K562 (cell line): Measurements from ENCODE around the gene CEP350. TPM values are rescaled to one million over a fixed set of nuclear protein-coding genes. Genes with fewer than 3 reads are reported as not detected.

Experiments
- ATAC-seq: fragments of 200-7000 bp; cut with Tn5 transposase; 3 replicates; pipeline ENCODE4 v1.9.1; 2020; ENCODE audit warnings: moderate library complexity
- BruUV-seq: library from RNA; stranded (reverse); fragments of 400-500 nt; replicated peaks from 2 replicates; lab custom pipeline; 2021; lab: Mats Ljungman, UMichigan
- CTCF ChIA-PET: fragments of 300-600 bp; formaldehyde crosslinking; extraction: SDS; loops from one replicate; lab custom pipeline; 2021; ENCODE audit warnings: low intra/inter-chr PET ratio; lab: Yijun Ruan, JAX
- POLR2A ChIA-PET: fragments of 300-600, 350-650 bp; sonication (Branson Sonifier 250); formaldehyde crosslinking; extraction: SDS; loops from one replicate; lab custom pipeline; 2021; ENCODE audit warnings: antibody characterized with exemption, inconsistent platforms; lab: Yijun Ruan, JAX
- DNase-seq, 4 experiments: peaks; one replicate each; pipeline versions ENCODE4 v3.0.0 to v3.0.0-alpha.2; 2011 to 2018; ENCODE audit warnings: low spot score in 3 of 4, mixed read lengths in 3 of 4; ENCODE audit errors: extremely low read depth in 1 of 4
- FAIRE-seq: peaks from 2 replicates; lab custom pipeline; 2011; peaks lifted over from hg19 to GRCh38; lab: Jason Lieb, UNC
- H2AFZ ChIP-seq: 2 replicates; pipeline ENCODE4 v1.6.0; 2011; ENCODE audit warnings: low read depth, low read length, control low read depth, inconsistent platforms
- H3K27ac ChIP-seq: fragments of 200-600 bp; 3 replicates; pipeline ENCODE4 v1.8.0; 2011; ENCODE audit warnings: low read depth, mild to moderate bottlenecking, control low read depth, inconsistent platforms, low read length, moderate library complexity, mixed read lengths; ENCODE audit errors: extremely low read depth
- H3K27me3 ChIP-seq, 2 experiments: fragments of 300-600 bp in 1 of 2; 2 replicates in 1 of 2; 3 replicates in 1 of 2; pipeline versions ENCODE4 v1.6.0 to v1.8.0; 2011; ENCODE audit warnings: inconsistent platforms in 2 of 2, low read length in 2 of 2, mild to moderate bottlenecking in 1 of 2, mixed read lengths in 1 of 2, moderate library complexity in 1 of 2; ENCODE audit not compliant: control insufficient read depth in 2 of 2, insufficient read depth in 2 of 2
- H3K36me3 ChIP-seq: fragments of 300-600 bp; 3 replicates; pipeline ENCODE4 v1.8.0; 2011; ENCODE audit warnings: mild to moderate bottlenecking, low read length, inconsistent platforms; ENCODE audit not compliant: control insufficient read depth, insufficient read depth
- H3K4me1 ChIP-seq, 2 experiments: fragments of 200-600 bp in 1 of 2; replicated peaks in 1 of 2; 2 replicates in 1 of 2; 3 replicates in 1 of 2; pipeline versions ENCODE4 v1.5.1 to v1.8.0; 2011; ENCODE audit warnings: inconsistent platforms in 2 of 2, low read length in 2 of 2, mild to moderate bottlenecking in 1 of 2, mixed read lengths in 1 of 2, moderate library complexity in 1 of 2; ENCODE audit not compliant: control insufficient read depth in 2 of 2, insufficient read depth in 2 of 2
- H3K4me2 ChIP-seq: 2 replicates; pipeline ENCODE4 v1.6.1; 2011; ENCODE audit warnings: low read length, control low read depth, inconsistent platforms, mixed read lengths; ENCODE audit not compliant: insufficient read depth
- H3K4me3 ChIP-seq: fragments of 200-600 bp; sonication (generic), shearing (Covaris generic); 2 replicates; pipeline ENCODE4 v1.5.1; 2016; ENCODE audit warnings: control low read depth, inconsistent platforms
- H3K79me2 ChIP-seq: fragments of 200-600 bp; 3 replicates; pipeline ENCODE4 v1.8.0; 2011; ENCODE audit warnings: low read length, inconsistent platforms; ENCODE audit not compliant: control insufficient read depth, insufficient read depth
- H3K9ac ChIP-seq, 2 experiments: 2 replicates each; pipeline versions ENCODE4 v1.6.0 to v1.6.1; 2011; ENCODE audit warnings: low read depth in 2 of 2, low read length in 2 of 2, control low read depth in 1 of 2, inconsistent platforms in 1 of 2, mild to moderate bottlenecking in 1 of 2, mixed read lengths in 1 of 2; ENCODE audit not compliant: insufficient read depth in 1 of 2
- H3K9me1 ChIP-seq: one replicate; pipeline ENCODE4 v1.6.0; 2011; ENCODE audit warnings: inconsistent platforms, mild to moderate bottlenecking, low read length, moderate library complexity; ENCODE audit not compliant: control insufficient read depth, insufficient read depth
- H3K9me3 ChIP-seq: replicated peaks from 2 replicates; pipeline ENCODE4 v1.5.1; 2011; ENCODE audit warnings: low read depth, low read length, inconsistent platforms; ENCODE audit not compliant: control insufficient read depth, insufficient read depth
- H4K20me1 ChIP-seq: replicated peaks from 2 replicates; pipeline ENCODE4 v1.6.1; 2011; ENCODE audit warnings: low read length, inconsistent platforms, mixed read lengths; ENCODE audit not compliant: control insufficient read depth, insufficient read depth
- CREBBP ChIP-seq: IDR thresholded peaks from one replicate; pipeline ENCODE4 v1.6.1; 2012; ENCODE audit warnings: low read depth, mild to moderate bottlenecking, control low read depth, inconsistent platforms, low read length
- ELF1 ChIP-seq: fragments of 200-800 bp; sonication (Bioruptor generic); IDR thresholded peaks from 2 replicates; pipeline ENCODE4 v1.6.1; 2016; ENCODE audit warnings: missing genetic modification characterization, missing compliant biosample characterization
- ELF4 ChIP-seq: fragments of 450-650 bp; formaldehyde crosslinking; IDR thresholded peaks from 2 replicates; pipeline ENCODE4 v1.4.0; 2022; ENCODE audit warnings: missing genetic modification characterization
- ETV5 ChIP-seq: sonication (generic); formaldehyde crosslinking; IDR thresholded peaks from 2 replicates; pipeline ENCODE4 v1.4.0; 2020; ENCODE audit warnings: low read depth, mild to moderate bottlenecking, missing genetic modification reagents
- LARP7 ChIP-seq: fragments of 450-650 bp; IDR thresholded peaks from 2 replicates; pipeline ENCODE4 v1.6.1; 2016
- NUFIP1 ChIP-seq: fragments of 450-650 bp; IDR thresholded peaks from 2 replicates; pipeline ENCODE4 v1.6.1; 2018; ENCODE audit not compliant: partially characterized antibody
- PCBP1 ChIP-seq: fragments of 200-400 bp; formaldehyde crosslinking; IDR thresholded peaks from 2 replicates; pipeline ENCODE4 v1.6.1; 2018; ENCODE audit warnings: mild to moderate bottlenecking, low read depth, low read length; ENCODE audit not compliant: poor library complexity, severe bottlenecking
- TCF7 ChIP-seq: sonication (generic); IDR thresholded peaks from 2 replicates; pipeline ENCODE4 v1.6.1; 2016; ENCODE audit warnings: antibody characterized with exemption, borderline replicate concordance
- ZNF143 ChIP-seq: sonication (generic); formaldehyde crosslinking; IDR thresholded peaks from 2 replicates; pipeline ENCODE4 v1.9.0; 2022; ENCODE audit warnings: mild to moderate bottlenecking, missing genetic modification reagents
- ZNF263 ChIP-seq: sonication (generic); formaldehyde crosslinking; IDR thresholded peaks from 2 replicates; pipeline ENCODE4 v1.8.0; 2022; ENCODE audit warnings: mild to moderate bottlenecking, missing genetic modification reagents, borderline replicate concordance
- ZNF699 ChIP-seq: fragments of 250-450 bp; sonication (Bioruptor Pico); IDR thresholded peaks from 2 replicates; pipeline ENCODE4 v1.8.0; 2021; ENCODE audit warnings: mild to moderate bottlenecking, moderate library complexity; ENCODE audit not compliant: insufficient replicate concordance
- WGBS: fragments of 100-300 bp; shearing (Covaris generic); methylation state at CpG from one replicate; pipeline ENCODE4 v1.1.6; 2016; ENCODE audit warnings: low coverage, mixed read lengths; ENCODE audit not compliant: insufficient coverage; ENCODE audit errors: missing lambda C conversion rate; 5-methylcytosine and 5-hydroxymethylcytosine counted together
- in situ Hi-C: fragments of 300-500 bp; cut with MboI; formaldehyde crosslinking; loops from 4 replicates; pipeline ENCODE4 v1.15.0; 2018; ENCODE audit warnings: inconsistent platforms, mixed read lengths
- intact Hi-C: fragments of 100-400 bp; cut with micrococcal nuclease; formaldehyde crosslinking; loops from 2 replicates; pipeline ENCODE4 v1.14.2; 2022
- polyA plus RNA-seq, 8 experiments: library from polyadenylated mRNA; depleted of rRNA in 4 of 8; stranded (reverse) in 5 of 8; unstranded in 3 of 8; fragments of >200 nt; fragmentation: Nextera tagmentation in 2 of 8; fragmentation: Illumina TruSeq in 1 of 8; extraction: Ambion mirVana in 2 of 8; extraction: Trizol in 1 of 8; gene quantifications; 2 replicates each; pipeline versions ENCODE4 v1.2.1 to v1.2.3, GENCODE V29; 2011 to 2014; ENCODE audit warnings: inconsistent platforms in 1 of 8, missing spikeins in 1 of 8
- total RNA-seq, 7 experiments: library from RNA; depleted of rRNA in 6 of 7; stranded (reverse); fragments of >200 nt in 6 of 7; fragmentation: Illumina TruSeq in 2 of 7; extraction: Trizol in 2 of 7; gene quantifications; 2 replicates each; pipeline versions ENCODE4 v1.2.1 to v1.2.3, GENCODE V29; 2011 to 2021; ENCODE audit warnings: low replicate concordance in 1 of 7
- TF ChIP-seq, protein P1 (sequence below): sonication (generic); formaldehyde crosslinking; IDR thresholded peaks from 2 replicates; pipeline ENCODE4 v1.5.0; 2020; ENCODE audit warnings: missing genetic modification reagents
- TF ChIP-seq, protein P2 (sequence below): IDR thresholded peaks from 3 replicates; pipeline ENCODE4 v1.6.1; 2011; ENCODE audit warnings: borderline replicate concordance, mild to moderate bottlenecking, moderate library complexity; ENCODE audit not compliant: insufficient read length; ENCODE audit errors: extremely low read depth
- TF ChIP-seq, protein P3 (sequence below): fragments of 450-650 bp; conservative IDR thresholded peaks from 2 replicates; pipeline ENCODE4 v1.6.1; 2016; ENCODE audit warnings: missing genetic modification characterization, low read depth, mild to moderate bottlenecking, control low read depth, missing compliant biosample characterization
- TF ChIP-seq, protein P4 (sequence below), 2 experiments: fragments of 250-450 bp in 1 of 2; fragments of 450-650 bp in 1 of 2; sonication (Bioruptor Pico) in 1 of 2; IDR thresholded peaks; 2 replicates each; pipeline versions ENCODE4 v1.6.1 to v1.8.0; 2016 to 2021; ENCODE audit warnings: mild to moderate bottlenecking in 2 of 2, moderate library complexity in 2 of 2, missing compliant biosample characterization in 1 of 2, missing genetic modification characterization in 1 of 2

CEP350 gene
- total and polyA plus RNA-seq, 9 of the 15 experiments (the other 6 are each of a cell fraction or from before 2014, with no cell fraction given), result 8.3 to 64.3 (median 28.0) TPM

DNA sequence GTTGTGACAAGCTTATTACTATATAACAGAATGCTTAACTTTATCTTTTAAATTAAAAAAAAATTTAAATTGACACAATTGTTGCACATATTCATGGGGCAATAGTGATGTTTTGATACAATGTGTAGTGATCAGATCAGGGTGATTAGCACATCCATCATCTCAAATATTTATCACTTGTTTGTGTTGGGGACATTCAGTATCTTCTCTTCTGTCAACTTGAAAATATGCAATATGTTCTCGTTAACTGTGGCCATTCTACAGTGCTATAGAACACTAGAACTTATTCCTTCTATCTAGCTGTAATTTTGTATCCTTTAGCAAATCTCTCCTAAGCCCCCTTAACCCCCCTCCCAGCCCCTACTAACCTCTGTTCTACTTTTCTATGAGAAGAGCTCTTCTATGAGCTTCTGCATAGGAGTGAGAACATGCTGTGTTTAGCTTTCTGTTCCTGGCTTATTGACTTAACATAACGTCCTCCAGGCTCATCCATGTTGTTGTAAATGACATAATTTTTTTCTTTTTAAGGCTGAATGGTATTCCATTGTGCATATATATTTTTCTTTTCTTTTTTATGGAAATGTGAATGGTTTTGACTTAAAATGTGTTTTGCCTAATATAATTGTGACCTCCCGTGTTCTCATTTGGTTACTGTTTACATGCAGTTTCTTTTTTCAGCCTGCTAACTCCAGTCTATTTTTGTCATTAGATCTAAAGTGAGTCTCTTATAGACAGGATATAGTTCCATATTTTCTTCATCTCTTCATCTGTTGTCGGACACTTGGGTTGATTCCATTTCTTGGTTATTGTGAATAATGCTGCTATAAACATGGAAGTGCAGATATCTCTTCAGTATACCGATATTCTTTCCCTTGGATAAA, 23.8 kb downstream of the CEP350 start:
- Histone ChIP-seq H4K20me1 (no peaks in the 10 kb centered on the region), H3K27ac (peak overlapping the region; percentile 22; the same call in 1 of the 3 replicates), H3K9ac (no peak overlapping the region), H3K4me1 (peaks cover 3 to 14% of the 10 kb centered on the region in 2 experiments; a peak in 3 of 5 replicates), H3K27me3 (no peaks in the 10 kb centered on the region), H3K79me2 (peaks cover 90% of the 10 kb centered on the region), H3K36me3 (no peaks in the 10 kb centered on the region), H3K4me3 (no peak overlapping the region), H3K9me3 (no peaks in the 10 kb centered on the region), H2AFZ (no peak overlapping the region), H3K9me1 (no peaks in the 10 kb centered on the region), H3K4me2 (no peak overlapping the region)
- DNase-seq (no peak), FAIRE-seq (no peak), ATAC-seq (peak; percentile 36; the same call in 2 of the 3 replicates)
- BruUV-seq, result no TSS peak
- POLR2A ChIA-PET, result interaction anchor here (0.6 to 2.2 kb wide), 4 partner anchors 8 to 56 kb away, joined by 3 to 9 read pairs (median 6); no protein-coding TSS in a partner anchor
- 77% methylated on average over 5 of the region's 5 CpGs for WGBS
- CTCF ChIA-PET, result no interaction called here
- in situ Hi-C loops (no loop called here), intact Hi-C loops (loop anchor here (2.0 kb wide), 1 partner anchor 20 kb away; no protein-coding TSS in a partner anchor)
- TF ChIP-seq ZNF143 (CRISPR knock-in tag), result no peak
- TF ChIP-seq ELF4 (CRISPR knock-in tag), result no peak
- TF ChIP-seq, protein P1, sequence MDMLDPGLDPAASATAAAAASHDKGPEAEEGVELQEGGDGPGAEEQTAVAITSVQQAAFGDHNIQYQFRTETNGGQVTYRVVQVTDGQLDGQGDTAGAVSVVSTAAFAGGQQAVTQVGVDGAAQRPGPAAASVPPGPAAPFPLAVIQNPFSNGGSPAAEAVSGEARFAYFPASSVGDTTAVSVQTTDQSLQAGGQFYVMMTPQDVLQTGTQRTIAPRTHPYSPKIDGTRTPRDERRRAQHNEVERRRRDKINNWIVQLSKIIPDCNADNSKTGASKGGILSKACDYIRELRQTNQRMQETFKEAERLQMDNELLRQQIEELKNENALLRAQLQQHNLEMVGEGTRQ (CRISPR knock-in tag), result no peak
- no peak for TF ChIP-seq NUFIP1
- TF ChIP-seq TCF7, result no peak
- TF ChIP-seq PCBP1, result no peak
- TF ChIP-seq, protein P2, sequence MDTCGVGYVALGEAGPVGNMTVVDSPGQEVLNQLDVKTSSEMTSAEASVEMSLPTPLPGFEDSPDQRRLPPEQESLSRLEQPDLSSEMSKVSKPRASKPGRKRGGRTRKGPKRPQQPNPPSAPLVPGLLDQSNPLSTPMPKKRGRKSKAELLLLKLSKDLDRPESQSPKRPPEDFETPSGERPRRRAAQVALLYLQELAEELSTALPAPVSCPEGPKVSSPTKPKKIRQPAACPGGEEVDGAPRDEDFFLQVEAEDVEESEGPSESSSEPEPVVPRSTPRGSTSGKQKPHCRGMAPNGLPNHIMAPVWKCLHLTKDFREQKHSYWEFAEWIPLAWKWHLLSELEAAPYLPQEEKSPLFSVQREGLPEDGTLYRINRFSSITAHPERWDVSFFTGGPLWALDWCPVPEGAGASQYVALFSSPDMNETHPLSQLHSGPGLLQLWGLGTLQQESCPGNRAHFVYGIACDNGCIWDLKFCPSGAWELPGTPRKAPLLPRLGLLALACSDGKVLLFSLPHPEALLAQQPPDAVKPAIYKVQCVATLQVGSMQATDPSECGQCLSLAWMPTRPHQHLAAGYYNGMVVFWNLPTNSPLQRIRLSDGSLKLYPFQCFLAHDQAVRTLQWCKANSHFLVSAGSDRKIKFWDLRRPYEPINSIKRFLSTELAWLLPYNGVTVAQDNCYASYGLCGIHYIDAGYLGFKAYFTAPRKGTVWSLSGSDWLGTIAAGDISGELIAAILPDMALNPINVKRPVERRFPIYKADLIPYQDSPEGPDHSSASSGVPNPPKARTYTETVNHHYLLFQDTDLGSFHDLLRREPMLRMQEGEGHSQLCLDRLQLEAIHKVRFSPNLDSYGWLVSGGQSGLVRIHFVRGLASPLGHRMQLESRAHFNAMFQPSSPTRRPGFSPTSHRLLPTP, result no peak
- TF ChIP-seq ELF1 (tag), result no peak
- no peak for TF ChIP-seq ETV5 (CRISPR knock-in tag)
- TF ChIP-seq ZNF263 (CRISPR knock-in tag), result no peak
- TF ChIP-seq LARP7, result no peak
- TF ChIP-seq, protein P3, sequence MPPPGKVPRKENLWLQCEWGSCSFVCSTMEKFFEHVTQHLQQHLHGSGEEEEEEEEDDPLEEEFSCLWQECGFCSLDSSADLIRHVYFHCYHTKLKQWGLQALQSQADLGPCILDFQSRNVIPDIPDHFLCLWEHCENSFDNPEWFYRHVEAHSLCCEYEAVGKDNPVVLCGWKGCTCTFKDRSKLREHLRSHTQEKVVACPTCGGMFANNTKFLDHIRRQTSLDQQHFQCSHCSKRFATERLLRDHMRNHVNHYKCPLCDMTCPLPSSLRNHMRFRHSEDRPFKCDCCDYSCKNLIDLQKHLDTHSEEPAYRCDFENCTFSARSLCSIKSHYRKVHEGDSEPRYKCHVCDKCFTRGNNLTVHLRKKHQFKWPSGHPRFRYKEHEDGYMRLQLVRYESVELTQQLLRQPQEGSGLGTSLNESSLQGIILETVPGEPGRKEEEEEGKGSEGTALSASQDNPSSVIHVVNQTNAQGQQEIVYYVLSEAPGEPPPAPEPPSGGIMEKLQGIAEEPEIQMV (tag), result no peak
- TF ChIP-seq, protein P4, sequence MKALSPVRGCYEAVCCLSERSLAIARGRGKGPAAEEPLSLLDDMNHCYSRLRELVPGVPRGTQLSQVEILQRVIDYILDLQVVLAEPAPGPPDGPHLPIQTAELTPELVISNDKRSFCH (CRISPR knock-in tag; IDR thresholded peaks at IDR 0.05), result no peak
- TF ChIP-seq, protein P4 (tag; IDR thresholded peaks at IDR 0.05), result no peak
- no peak for TF ChIP-seq ZNF699 (CRISPR knock-in tag)
- no peak for TF ChIP-seq CREBBP
